Raji (cell line): ENCODE results near the gene PLK5.

Source experiments
- POLR2A ChIP-seq: IDR thresholded peaks from 2 replicates; pipeline ENCODE4 v1.6.1; 2011; ENCODE audit warnings: low read depth, low read length, control low read depth; ENCODE audit not compliant: insufficient read depth

PLK5 gene

DNA sequence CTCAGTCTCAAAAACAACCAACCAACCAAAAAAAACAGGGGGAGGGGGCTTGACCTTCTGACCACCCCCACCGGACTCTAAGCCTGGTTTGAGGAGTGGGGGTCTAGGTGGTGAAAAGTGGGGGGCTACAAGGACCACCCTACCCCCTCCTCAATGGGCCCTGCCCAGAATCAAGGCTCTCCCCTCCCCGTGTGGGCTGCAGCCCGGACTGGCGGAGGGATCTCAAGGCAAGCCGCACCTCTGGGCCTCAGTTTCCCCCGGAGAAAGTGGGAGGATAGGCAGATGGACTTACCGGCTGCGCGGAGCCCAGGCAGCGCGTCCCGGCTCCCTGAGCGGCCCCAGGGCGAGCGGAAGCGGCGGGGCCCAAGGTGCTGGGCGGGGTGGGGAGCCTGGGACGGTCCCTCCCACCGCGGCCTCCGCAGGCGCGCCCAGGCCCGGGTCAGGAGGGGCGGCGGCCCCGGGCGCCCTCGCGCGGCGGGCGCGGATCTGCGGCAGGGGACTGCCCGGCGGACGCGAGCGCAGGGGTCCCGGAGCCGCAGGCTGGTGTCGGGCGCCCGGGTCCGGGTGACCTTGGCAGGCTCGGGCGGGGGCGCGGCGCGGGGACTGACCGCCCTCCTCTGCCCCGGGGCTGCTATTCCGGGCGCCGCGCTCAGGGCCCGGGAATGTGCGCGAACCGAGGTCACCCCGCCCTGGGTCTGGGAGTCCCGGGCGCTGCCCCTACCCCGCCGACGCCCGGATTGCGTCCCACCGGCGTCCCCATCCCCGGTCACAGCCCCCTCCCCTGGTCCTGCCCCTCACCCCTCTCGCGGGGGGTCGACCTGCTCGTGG, 11.0 kb upstream of the PLK5 start, which contains the start of gene ADAMTSL5:
TSS of gene ADAMTSL5 (minus strand) at position 349 of the 828 bp plus-strand sequence. CDS start 2,076 bp downstream, outside the sequence.
- no peak for TF ChIP-seq POLR2A

DNA sequence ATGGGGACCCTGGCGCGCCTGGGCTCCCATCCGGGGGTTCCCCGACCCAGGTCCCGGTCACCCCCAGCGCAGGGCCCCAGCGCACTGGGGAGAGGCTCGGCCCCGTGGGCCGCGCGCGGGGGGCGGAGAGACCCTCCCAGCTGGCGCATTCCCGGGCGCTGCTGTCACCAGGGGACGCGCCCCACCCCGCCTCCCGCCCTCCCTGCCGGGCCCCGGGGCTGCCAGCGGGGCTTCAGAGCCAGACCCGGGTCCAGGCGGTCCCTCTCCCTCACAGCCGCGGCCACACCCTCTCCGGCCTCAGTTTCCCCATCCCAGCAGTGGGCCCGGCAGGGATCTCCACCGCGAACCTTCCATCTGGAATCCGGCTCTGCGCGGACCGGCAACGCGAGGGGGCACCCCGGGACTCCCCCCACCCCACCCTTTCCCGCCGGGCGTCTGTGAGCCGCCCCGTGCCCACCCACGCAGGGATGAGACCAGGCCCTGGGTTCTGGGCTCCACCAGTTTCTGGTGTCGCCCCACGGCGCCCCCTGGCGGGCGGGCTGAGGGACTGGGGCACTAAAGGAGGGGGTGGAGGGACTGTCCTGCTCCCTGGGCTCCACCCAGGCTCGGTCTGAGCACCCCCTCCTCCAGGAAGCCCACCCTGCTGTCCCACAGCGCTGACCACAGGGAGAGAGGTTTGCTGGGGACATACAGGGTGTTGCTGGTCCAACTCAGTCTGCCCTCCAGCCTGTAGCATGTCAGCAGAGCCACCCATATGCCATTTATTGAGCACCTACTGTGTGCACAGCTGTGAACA, 10.2 kb upstream of the PLK5 start:
- TF ChIP-seq POLR2A, result no peak

DNA sequence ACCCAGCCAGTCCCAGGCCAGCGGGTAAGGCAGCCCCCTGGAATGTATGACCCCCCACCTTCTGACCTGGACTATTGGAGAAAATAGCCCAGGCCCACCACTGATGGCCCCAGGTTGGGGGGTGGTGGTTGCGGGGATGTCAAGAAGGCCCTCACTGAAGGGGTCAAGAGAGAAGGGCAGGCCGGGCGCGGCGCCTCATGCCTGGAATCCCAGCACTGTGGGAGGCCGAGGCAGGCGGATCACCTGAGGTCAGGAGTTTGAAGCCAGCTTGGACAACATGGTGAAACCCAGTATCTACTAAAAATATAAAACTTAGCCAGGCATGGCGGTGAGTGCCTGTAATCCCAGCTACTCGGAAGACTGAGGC, 9.6 kb upstream of the PLK5 start:
- no peak for TF ChIP-seq POLR2A

DNA sequence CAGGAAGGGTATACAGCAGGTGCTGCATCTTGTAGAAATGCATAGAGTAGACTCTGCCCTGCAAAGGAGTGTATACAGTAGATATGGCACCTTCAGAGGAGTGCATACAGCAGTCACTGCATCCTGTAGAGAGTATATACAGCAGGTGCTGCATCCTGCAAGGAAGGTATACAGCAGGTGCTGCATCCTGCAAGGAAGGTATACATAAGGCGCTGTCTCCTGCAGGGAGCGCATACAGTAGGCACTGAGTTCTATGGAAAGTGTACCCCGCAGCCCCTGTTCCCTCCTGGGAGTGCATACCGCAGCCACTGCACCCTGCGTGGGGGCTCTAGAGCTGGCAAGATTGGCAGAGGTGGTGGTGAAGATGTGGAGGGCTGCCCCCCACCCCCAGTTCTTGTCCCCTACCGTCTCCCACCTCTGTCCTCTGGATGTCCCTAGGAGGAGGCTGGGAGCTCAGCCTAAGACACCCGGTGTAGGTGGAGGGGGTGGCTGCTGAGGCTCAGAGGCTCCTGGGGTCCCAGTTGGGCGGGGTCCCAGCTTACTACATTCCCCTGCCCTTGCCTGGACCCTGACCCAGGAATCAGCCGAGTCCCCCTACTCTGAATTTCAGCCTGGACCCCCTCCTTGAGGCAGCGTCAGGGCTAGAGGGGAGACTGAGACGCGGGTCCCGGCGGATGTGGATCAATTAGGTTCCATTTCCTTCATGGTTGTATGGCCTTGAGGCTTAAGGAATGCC, 8.7 kb upstream of the PLK5 start:
- no peak for TF ChIP-seq POLR2A

DNA sequence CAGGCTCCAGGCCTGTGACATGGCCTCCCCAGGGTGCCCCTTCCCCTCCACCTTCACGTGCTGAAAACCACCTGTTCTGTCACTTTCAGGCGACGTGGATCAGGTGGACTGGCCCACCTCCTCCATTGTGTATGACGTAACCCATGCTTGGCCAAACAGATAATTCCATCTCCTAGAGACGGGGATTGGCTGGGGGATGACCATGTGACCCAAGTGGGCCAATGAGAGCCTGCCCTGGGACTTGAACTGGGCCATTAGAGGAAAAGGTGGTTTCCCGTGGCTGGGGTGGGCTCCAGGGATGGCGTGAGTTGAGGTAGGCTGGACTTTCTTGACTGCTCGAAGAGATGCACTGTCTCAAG, 7.5 kb upstream of the PLK5 start:
- TF ChIP-seq POLR2A, result no peak

DNA sequence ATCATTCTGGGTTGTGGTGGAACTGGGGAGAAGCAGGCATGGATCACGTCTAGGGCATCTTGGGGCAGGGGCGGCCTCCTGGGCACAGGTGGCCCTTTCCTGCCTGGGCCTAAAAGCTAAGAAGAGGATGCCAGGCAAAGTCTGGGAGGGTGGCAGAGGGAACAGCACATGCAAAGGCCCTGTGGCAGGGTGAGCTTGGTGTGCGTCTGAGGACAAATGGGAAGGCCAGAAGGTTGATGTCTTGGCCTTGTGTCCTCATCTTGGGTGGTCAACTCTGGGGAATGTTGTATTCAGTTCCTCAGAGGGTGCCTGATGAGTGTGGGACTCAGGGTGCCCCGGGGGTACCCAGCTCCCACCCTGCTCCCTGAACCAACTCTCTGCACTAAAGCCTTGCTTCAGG, 5.4 kb upstream of the PLK5 start:
- TF ChIP-seq POLR2A, result no peak

DNA sequence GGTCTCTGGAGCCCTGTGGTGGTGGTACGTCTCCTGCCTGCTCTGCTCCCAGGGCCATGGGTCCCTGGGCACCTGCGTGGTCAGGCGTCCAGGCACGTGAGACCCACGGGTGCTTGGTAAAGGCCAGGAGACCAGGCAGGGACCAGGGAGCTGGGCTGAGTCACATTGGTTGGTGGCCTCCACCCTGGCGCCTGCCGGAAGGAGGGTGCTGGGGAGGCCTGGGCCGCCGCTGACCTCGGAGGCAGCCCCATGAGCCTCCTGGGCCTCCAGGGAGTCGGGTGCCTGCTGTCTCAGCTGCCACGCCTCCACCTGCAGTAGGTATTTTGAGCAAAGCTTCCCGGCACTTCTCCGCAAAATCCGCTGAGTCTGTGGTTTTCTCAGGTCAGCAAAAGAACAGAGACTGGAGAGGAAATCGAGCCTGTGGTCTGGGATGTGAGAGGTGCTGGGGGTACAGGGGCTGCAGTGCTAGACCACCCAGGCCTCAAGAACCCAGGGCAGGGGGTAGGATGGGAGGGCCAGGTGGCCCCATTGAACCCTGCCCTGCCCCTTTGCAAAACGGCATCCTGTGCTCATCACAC, 3.6 kb upstream of the PLK5 start:
- TF ChIP-seq POLR2A, result no peak

DNA sequence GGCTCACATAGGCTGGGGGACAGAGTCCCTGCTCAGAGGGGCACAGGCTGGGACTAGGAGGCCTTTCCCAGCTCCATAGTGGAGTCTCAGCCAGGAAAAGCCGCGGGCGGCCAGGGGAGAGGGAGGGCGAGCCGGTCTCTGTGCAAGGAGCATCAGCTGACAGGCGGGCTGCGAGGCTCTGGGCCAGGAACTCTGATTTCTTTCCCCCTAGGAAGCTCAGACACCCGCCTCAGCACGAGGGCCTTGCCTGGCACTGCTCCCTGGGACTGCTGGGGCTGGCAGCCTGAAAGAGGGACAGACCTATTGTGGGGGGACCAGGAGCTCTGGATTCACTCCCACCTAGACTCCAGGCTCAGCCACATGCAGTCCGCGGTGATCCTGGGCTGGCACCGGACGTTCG, 2.2 kb upstream of the PLK5 start:
- TF ChIP-seq POLR2A, result no peak

DNA sequence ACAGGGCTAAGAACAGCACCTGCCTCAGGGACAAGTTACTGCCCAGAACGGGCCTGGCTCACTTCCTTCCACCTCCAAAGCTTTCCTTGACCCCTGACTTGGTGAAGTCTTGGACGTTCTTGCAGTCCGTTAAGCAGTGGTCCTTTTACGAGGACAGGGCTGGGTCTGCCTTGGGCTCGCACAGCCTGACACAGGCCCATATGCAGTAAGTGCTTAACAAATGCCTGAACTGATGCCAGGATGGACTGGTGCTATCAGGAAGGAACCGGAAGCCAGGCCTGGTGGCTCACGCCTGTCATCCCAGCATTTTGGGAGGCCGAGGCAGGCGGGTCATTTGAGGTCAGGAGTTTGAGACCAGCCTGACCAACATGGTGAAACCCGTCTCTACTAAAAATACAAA, 1.8 kb upstream of the PLK5 start:
- TF ChIP-seq POLR2A, result no peak

DNA sequence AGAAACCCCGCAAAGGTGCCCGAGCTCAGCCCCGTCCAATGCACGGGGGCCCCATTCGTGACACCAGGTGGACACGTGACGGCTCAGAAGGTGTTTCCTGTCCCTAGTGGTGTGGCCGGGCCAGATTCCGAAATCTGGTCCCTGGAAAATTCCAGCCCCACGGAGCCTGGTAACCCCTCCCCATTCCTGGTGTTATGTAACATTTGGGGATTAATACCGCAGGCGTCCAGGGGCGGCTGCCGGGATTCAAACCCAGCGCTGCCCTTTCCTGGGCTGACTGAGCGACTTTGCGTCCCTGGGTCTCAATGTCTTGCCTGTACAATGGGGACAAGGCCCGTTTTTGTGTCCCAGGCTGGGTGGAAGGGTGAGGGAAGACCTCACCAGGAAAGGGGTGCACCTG, 1.0 kb upstream of the PLK5 start:
- TF ChIP-seq POLR2A, result no peak

DNA sequence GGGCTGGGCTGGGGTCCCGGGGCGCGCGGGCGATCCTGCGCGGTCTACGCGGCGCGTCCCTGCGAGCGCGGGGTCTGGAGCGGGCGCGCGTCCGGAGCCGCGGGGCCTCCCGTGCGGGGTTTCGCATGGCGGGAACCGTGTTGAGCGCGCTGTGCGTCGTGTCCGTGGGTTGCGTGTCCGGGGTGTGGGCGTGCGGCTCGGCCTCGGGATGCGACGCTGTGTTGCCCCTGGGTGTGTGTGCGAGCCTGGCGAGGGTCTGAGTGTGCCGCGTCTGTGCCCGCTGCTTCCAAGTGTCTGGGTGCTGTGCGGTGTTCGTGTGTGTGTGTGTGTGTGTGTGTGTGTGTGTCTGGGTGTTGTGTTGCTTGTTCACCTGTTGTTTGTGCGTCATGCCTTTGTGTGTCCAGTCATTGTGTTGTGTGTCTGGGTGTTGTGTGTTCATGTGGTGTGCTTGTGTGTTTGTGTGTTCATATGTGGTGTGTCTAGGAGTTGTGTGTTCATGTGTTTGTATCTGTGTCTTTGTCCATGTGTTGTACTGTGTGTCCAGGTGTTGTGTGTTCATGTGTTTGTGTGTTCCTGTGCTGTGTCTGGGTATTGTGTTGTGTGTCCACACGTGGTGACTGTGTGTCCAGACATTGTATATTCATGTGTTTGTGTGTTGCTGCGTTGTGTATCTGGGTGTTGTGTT, 552 bp downstream of the PLK5 start:
- TF ChIP-seq POLR2A, result no peak

DNA sequence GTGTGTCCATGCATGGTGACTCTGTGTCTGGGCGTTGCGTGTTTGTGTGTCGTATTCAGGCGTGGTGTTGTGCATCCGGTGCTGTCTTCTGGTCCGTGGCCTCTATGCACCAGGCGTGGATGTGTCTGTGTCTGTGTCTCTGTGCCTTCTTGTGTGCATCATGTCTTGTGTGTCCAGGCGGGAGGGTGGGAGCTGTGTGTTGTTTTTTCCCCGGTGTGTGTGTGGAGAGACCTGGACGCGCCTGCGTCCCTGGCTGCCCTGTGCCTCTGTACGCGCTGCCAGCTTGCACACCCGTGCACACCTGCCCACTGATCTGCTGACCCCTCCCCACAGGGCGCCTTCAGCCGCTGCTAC, 1.1 kb downstream of the PLK5 start:
- TF ChIP-seq POLR2A, result no peak

DNA sequence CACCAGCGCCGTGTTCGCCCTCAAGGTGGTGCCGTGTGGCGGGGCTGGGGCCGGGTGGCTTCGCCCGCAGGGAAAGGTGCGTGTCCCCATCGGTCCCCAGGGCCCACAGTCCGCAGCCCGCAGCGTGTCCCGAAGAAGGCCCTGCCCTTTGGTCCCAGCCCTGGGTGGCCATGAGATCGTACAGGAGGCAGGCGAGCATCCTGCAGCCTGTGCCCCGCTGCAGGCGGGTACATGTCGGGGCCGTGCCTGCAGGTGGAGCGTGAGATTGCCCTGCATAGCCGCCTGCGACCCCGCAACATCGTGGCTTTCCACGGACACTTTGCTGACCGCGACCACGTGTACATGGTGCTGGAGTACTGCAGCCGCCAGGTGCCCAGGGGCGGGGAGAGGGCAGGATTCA, 1.5 kb downstream of the PLK5 start:
- no peak for TF ChIP-seq POLR2A

DNA sequence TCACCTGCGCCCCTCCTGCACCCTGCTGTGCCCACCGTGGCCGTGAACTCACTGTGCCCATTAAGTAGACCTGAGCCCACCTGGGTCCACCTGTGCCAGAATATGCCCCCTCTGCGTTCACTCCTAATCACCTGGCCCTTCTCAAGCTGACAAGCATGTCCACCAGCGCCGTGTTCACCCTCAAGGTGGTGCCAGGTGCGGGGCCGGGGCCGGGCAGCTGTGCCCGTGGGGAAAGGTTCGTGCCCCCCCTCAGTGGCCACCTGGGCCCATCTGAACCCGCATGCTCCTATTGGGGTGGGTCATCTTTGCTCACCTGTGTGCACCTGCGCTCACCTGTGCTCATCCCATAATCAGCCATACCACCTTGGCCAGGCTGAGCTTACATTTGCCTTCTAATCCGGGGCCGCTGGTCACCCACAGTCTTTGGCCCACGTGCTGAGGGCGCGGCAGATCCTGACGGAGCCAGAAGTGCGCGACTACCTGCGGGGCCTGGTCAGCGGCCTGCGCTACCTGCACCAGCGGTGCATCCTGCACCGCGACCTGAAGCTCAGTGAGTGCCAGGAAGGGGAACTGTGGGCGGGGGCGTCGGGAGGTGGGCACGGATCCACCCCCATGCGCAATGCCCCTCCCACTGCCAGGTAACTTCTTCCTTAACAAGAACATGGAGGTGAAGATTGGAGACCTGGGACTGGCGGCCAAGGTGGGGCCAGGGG, 2.3 kb downstream of the PLK5 start:
- TF ChIP-seq POLR2A, result no peak
